HFFc6 (cell line): Measurements from ENCODE around the gene NAPG. TPM values are rescaled to one million over a fixed set of nuclear protein-coding genes. Genes with fewer than 3 reads are reported as not detected.

ENCODE experiments used
- DNase-seq: peaks from one replicate; pipeline ENCODE4 v3.0.0-alpha.2; 2018
- H3K27ac Mint-ChIP-seq: 2 replicates; pipeline ENCODE4 v1.8.0; 2020; ENCODE audit warnings: mild to moderate bottlenecking, mixed read lengths
- H3K27me3 Mint-ChIP-seq: 2 replicates; pipeline ENCODE4 v1.8.0; 2021; ENCODE audit warnings: mild to moderate bottlenecking, moderate library complexity, mixed read lengths; ENCODE audit not compliant: insufficient read depth
- H3K36me3 Mint-ChIP-seq: 2 replicates; pipeline ENCODE4 v1.8.0; 2021; ENCODE audit warnings: low read depth, mixed read lengths
- H3K4me1 Mint-ChIP-seq: 2 replicates; pipeline ENCODE4 v1.8.0; 2020; ENCODE audit warnings: low read depth, mixed read lengths
- H3K4me3 Mint-ChIP-seq: 2 replicates; pipeline ENCODE4 v1.8.0; 2020; ENCODE audit warnings: mild to moderate bottlenecking, moderate library complexity, mixed read lengths
- H3K9me3 Mint-ChIP-seq: 2 replicates; pipeline ENCODE4 v1.8.0; 2020; ENCODE audit warnings: mild to moderate bottlenecking, mixed read lengths
- CTCF ChIP-seq: fragments of 200-600 bp; sonication (generic); IDR thresholded peaks from 2 replicates; pipeline ENCODE4 v1.5.0; 2021; ENCODE audit warnings: antibody characterized with exemption, mild to moderate bottlenecking
- total RNA-seq, 6 experiments: library from RNA; stranded (reverse); fragmentation: NEBNext Ultra II Directional; extraction: Animal tissue kit (Norgen Biotek cat#: 25700); gene quantifications; 2 replicates in 1 of 6; 3 replicates in 5 of 6; pipeline ENCODE4 v1.2.3, GENCODE V29; 2021

Gene NAPG
- total RNA-seq, 6 experiments from 2014 or later, result 35.1 to 40.2 (median 37.9) TPM

- no peak for DNase-seq
- Mint-ChIP-seq H3K27ac (no peak overlapping the region), H3K27me3 (peaks cover 23% of the 10 kb centered on the region), H3K9me3 (peaks cover 5% of the 10 kb centered on the region; the same call in 1 of the 2 replicates), H3K36me3 (peaks cover 5% of the 10 kb centered on the region), H3K4me1 (peaks cover 15% of the 10 kb centered on the region), H3K4me3 (no peak overlapping the region)
- no peak for TF ChIP-seq CTCF
Observed at GRCh38 chr18:10514601-10515000, 11.2 kb upstream of the NAPG start.

GRCh38 chr18:10515456-10515855 is 10.4 kb upstream of the NAPG start:
- no peak overlapping the region for H3K27ac Mint-ChIP-seq
- H3K4me1 Mint-ChIP-seq, result peaks cover 23% of the 10 kb centered on the region
- TF ChIP-seq CTCF, result no peak
- H3K36me3 Mint-ChIP-seq, result peaks cover 5% of the 10 kb centered on the region
- DNase-seq, result no peak
- H3K4me3 Mint-ChIP-seq, result no peak overlapping the region
- H3K9me3 Mint-ChIP-seq, result peaks cover 5% of the 10 kb centered on the region; the same call in 1 of the 2 replicates
- H3K27me3 Mint-ChIP-seq, result peaks cover 23% of the 10 kb centered on the region

DNA sequence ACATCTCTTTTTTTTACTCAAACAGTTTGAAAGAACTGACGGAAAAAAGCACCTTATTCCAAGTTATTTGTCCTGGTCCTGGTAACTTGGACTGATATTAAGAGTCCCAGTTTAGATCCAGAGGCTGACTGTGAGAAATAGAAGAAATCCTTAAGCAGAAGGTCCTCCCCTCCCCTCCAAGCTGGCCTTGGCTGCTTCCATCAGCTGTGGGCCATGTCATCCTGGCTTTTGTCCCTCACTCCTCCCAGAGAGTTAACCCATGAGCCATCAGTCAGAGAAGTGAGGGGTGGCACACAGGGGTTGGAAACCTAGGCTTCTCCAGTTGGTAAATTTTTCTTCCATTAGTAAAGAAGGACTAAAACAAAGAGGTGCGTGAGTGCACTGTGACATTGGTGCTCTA is 9.7 kb upstream of the NAPG start:
- Mint-ChIP-seq H3K4me1 (peaks cover 23% of the 10 kb centered on the region), H3K36me3 (peaks cover 5% of the 10 kb centered on the region), H3K4me3 (no peak overlapping the region), H3K27me3 (peaks cover 23% of the 10 kb centered on the region), H3K27ac (no peak overlapping the region), H3K9me3 (peaks cover 5% of the 10 kb centered on the region; the same call in 1 of the 2 replicates)
- no peak for TF ChIP-seq CTCF
- no peak for DNase-seq

DNA sequence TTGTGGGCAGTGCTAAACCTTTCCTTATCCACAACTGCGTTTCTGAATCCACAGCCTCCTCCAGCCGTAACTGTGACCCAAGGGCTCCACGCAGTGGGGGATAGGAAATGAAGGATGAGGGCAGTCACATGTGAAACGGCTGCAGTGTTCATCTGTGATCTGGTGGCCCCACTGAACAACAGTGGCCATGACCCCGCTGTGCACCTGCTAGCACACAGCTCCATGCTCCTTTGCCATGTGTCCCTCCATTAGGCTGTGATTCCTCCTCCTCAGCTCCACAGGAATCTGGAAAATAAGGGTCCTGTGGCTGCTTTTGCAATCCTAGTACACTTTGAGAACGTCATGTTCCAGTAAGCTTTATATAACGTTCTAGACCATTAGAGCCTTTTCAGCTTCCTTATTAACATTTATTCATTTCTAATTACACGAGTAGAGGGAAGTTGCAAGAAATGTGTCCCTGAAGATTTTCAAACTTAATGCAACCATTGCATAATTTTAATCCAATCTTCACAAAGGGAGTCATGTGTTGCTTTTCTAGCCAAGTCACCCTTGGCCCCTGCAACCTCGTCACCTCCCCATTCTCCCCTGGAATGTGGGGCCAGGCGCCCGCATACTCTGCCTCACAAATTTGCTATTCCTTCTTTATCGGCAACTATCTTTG is 7.1 kb upstream of the NAPG start:
- H3K4me1 Mint-ChIP-seq, result peaks cover 30% of the 10 kb centered on the region
- H3K36me3 Mint-ChIP-seq, result peaks cover 5% of the 10 kb centered on the region
- TF ChIP-seq CTCF, result no peak; the same call in 1 of the 2 replicates
- DNase-seq, result peak; percentile 28
- peaks cover 15% of the 10 kb centered on the region for H3K27me3 Mint-ChIP-seq
- peaks cover 5% of the 10 kb centered on the region; the same call in 1 of the 2 replicates for H3K9me3 Mint-ChIP-seq
- H3K4me3 Mint-ChIP-seq, result peak overlapping the region; percentile 77; the same call in 1 of the 2 replicates
- peak overlapping the region; percentile 69; the same call in 1 of the 2 replicates for H3K27ac Mint-ChIP-seq

GRCh38 chr18:10519366-10519765 is 6.5 kb upstream of the NAPG start:
- Mint-ChIP-seq H3K9me3 (peaks cover 5% of the 10 kb centered on the region; the same call in 1 of the 2 replicates), H3K4me1 (peaks cover 32% of the 10 kb centered on the region), H3K27ac (peak overlapping the region; percentile 69; the same call in 1 of the 2 replicates), H3K4me3 (peak overlapping the region; percentile 77), H3K36me3 (peaks cover 5% of the 10 kb centered on the region), H3K27me3 (peaks cover 13% of the 10 kb centered on the region)
- peak; percentile 50 for DNase-seq
- TF ChIP-seq CTCF, result no peak
